NCI-H524 (cell line): ENCODE data around the gene CRACDL.
"Not testable (repeated sequence)": the region's sequence is repeated elsewhere in the genome, so short reads cannot be mapped to it uniquely, and the experiment has no call there.

Experiments
- DNase-seq, 2 experiments: peaks; one replicate each; lab custom pipeline; 2025; lab: John Stamatoyannopoulos, UW

Gene CRACDL

GRCh38 chr2:98884658-98885057 is 51.4 kb downstream of the CRACDL start:
- DNase-seq, result no peak

DNA sequence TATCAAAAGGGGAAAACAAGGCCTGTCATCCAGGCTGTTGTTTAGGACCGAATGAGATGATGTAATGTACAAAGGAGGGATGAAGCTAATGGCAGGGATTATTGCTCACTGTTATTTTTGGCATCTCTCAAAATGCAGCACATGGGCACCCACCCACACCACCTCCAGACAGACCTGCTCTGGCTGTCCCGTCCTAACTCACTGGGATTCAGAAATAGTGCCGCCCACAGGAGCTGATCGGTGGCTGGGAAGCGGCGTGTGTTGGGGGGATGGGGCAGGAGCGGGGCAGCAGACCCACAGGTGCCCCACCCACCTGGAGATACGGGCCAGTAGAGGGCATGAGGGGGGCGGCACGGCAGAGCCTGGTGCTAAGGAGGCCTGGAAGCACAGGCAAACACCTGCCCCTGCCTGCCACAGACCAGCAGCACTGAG is 52.2 kb downstream of the CRACDL start:
- DNase-seq, result no peak

- no peak for DNase-seq
Measured at GRCh38 chr2:98882971-98883779, 52.9 kb downstream of the CRACDL start.

DNA sequence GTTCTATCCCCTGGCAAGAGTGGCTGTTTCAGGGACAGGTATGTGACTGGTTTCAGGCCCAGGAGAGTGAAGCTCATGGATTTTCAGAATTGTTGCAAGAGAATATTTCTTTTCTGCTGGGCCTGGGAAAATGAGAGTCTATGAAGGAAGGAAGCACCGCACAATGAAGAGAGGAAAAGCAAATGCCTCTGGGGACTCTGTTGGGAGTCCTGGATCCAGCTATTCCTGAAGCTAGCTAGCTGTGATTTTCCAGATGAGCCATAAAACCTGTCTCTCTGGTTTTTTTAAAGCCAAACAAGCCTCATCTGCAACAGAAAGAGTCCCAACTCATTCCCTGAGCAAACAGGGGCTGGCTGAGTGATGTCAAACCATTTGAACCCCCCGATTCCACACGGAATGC is 53.7 kb downstream of the CRACDL start:
- DNase-seq, result no peak

GRCh38 chr2:98881153-98881650 is 54.8 kb downstream of the CRACDL start:
- DNase-seq, result no peak

- peak; percentile 40 to 82 for DNase-seq
Measured at GRCh38 chr2:98880266-98881152, 55.5 kb downstream of the CRACDL start.

DNA sequence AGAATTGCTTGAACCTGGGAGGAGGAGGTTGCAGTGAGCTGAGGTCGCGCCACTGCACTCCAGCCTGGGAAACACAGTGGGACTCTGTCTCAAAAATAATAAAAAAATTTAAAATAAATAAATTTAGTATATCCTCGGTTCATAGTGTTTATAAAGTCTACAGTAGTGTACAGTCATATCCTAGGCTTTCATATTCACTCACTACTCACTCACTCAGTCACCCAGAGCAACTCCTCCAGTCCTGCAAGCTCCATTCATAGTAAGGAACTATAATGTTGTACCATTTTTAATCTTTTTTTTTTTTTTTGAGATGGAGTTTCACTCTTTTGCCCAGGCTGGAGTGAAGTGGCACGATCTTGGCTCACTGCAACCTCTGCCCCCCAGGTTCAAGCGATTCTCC is 58.4 kb downstream of the CRACDL start:
- not testable (repeated sequence) for DNase-seq

GRCh38 chr2:98876741-98877140 is 59.3 kb downstream of the CRACDL start:
- DNase-seq, result no peak

GRCh38 chr2:98875746-98876145 is 60.3 kb downstream of the CRACDL start:
- no peak for DNase-seq

- DNase-seq, result peak in 1 of 2 experiments; percentile 4
Measured at GRCh38 chr2:98875081-98875728, 60.8 kb downstream of the CRACDL start.

DNA sequence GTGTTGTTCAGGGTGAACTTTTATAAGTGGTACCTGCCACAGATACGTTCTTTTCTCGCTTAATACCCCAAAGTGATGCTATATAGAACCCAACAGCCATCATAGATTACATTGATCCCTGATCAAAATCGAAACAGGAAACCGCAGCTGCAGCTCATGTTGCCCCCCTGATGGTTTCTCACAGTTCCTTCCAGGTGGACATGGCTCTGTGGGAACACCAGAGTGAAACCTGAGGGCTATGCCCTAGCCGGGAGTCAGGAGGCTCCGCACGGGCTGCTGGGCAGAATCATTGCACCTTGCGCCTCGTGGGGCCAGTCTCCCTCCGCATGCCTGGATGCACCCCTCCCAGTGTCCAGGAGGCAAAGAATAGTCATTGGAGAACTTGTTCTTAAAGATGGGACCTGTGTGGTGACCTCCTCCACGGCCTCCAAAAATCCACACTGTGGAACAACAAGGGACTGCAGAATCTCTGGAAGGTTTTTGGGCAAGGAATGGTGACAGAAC is 61.8 kb downstream of the CRACDL start:
- no peak for DNase-seq

- DNase-seq, result no peak
Measured at GRCh38 chr2:98872526-98872925, 63.5 kb downstream of the CRACDL start.

- DNase-seq, result no peak
Measured at GRCh38 chr2:98871506-98871905, 64.5 kb downstream of the CRACDL start.

DNA sequence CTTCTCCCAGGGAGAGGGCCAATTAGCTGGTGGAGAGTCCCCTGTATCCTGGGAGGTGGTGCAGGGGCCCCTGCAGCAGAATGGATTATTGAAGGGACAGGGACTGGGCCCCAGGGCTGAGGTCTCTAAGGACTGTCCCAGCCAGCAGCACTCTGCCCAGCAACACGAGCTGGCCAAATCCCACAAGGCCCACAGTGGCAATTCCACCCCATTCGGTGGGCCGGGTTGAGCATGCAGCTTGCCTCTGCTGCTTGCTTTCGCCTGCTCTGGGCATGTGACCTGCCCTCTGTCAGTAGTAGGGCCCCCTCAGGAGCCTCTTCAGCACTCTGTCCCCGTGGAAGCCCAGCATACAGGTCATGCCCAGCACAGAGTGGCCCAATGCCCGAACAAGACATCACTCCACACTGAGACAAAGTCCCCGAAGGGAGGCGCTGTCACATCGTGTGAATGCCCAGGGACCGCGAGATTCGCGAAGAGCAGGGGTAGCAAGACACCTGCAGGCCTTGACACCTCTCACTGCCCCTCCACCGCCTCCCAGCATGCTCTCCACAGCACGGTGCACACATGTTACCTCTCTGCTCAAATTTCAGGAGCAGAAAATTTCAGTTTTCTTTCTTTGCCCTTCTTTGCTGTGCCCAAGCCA is 65.4 kb downstream of the CRACDL start:
- no peak for DNase-seq

DNA sequence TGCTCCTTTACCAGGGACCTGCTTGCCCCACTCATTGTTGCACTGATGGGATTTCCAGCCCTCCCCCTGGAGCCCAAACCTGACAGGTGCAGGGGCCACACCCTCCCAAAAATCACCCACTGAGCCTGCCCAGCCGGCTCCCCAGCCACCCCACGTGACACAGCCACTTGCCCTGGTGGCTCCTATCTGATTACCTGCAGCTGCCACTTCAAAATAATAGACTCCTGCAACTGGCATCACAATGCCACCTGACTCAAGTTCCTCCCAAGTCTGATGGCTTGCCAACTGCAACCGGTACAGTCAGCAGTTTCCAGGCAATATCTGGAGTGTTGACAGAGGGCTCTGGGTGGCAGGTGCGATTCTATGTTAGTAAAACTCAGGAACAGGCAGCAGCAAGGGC is 66.2 kb downstream of the CRACDL start:
- DNase-seq, result peak in 1 of 2 experiments; percentile 54

- DNase-seq, result no peak
Measured at GRCh38 chr2:98869272-98869641, 66.8 kb downstream of the CRACDL start.

DNA sequence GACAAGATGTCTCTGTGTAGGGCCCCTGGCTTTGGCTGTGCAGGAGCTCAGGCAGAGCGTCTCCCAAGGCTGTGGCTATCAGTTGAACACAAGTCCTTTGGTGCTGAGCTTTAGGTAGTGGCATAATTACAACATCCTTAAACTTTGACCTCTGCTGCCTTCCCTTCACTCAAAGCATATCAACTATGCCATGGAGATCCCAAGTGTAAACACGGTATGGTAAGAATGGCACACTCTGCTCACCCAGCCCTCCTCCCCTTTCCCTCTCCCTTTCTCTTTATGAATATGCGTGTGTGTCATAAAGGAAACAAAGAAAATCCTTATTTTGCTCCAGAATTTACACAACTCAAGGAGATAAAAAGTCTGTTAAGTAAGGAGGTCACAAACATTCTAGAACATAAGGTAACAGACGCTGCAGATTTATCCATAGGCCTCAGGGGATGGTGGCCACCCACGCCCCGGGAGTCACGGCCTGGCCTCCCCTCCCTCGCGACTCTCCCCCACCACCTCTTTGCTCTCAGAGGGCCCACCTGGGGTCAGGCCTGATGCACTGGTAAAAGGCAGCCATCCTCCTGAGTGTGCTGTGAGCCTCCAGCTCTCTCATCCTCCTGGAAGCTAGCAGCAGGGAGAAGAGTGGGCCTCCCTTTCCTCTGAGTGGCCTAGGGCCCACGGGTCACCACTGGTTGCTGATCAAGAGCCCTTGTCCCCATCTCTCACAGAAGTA is 67.3 kb downstream of the CRACDL start:
- no peak for DNase-seq

DNA sequence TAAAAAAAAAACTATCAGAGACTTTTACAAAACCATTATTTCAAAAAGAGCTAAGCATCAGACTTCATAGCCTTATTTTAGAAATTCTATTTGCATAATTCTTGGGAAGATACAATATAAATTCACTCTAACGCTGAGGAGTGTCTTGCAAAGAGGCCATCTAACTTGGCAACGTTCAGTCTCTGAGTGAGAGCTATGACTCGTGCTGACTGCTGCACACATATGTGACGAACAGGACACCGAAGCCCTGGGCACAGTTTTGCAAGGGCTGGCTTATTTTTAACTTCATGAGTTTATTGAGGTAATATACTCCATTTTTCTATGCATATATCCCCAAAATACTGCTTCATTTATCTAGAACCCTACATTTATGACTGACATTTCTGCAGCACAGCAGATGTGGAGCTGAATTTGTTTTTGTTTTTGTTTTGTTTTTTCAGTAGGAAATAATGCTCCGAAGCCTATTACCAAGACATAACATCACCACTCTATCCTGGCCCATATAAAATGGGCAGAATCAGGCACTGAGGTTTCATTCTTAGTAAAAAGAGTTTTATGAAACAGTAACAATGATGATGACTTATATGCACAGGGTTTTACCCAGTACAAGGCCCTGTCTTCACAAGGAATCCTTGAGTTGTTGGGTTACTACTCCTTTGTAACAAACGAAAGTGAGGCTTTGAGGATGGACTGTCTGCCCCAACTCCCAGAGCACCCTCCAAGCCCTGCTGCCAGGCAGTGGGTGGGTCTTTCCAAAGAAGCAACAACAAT is 68.3 kb downstream of the CRACDL start:
- no peak for DNase-seq

- DNase-seq, result no peak
Measured at GRCh38 chr2:98866033-98866432, 70.0 kb downstream of the CRACDL start.

DNA sequence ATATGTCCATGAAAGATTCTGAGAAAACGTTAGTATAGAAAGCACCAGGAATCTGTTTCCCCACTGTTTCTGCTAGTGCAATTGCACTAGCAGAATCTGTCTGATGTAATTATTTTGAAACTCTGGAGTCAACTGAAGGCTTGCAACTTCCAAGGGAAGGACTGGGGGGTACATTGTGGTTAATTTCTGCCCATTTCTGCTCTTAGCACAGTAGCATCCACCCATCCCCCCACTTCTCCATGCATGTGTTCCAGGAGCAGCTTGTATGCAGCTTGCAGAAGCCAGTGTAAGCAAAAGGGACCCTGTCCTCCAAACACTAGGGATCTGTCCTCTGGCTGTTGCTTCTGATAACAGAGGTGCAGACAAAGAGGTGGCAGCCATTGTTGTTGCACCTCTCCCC is 74.4 kb downstream of the CRACDL start:
- no peak for DNase-seq
